Measurements from ENCODE around the gene LNX2. TPM values are rescaled to one million over a fixed set of nuclear protein-coding genes. Genes with fewer than 3 reads are reported as not detected.

Gene LNX2
- total RNA-seq, 1 experiment from 2014 or later: 12.1 TPM

DNA sequence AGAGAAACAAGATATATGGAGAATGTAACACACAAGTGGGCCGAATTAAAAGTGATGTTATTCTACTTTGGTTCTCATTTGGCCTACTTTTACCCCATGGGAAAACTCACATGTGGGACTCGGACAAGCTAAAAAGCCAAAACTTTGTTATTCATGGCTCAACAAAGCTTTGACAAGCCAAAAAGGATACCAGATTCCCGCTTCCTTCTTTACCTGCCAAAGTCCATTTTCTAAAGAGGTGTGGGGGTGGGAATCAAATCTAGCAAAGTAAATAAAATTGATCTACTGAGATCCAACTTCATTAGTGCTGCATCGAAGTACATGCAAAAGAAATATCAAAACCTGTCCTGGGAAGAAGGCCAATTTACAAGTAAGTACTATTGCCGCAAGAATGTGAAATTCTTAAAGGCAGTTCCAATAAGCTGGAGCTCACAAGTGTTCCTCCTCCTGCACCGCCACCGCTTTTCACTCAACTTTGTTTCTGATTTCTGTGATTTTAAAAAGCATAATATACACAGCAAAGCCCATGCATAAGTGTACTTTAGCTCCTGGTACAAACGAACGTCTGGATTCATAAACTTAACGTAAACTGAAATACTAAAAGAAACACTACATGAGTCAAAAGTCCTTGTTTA, 1.1 kb downstream of the LNX2 start:
- DNase-seq (ENCODE audit: low read depth, low spot score) (no peak), ATAC-seq (no peak)
- intact Hi-C loops (cut with micrococcal nuclease): no loop called here
- TSS peak; percentile 63 for BruUV-seq (replicated peaks)
- Histone ChIP-seq H3K79me2 (ENCODE audit: insufficient read depth, low read length) (peaks cover 82% of the 10 kb centered on the region), H3K9ac (ENCODE audit: low read length) (peak overlapping the region; percentile 97), H3K36me3 (ENCODE audit: control insufficient read depth in 1 of 2, insufficient read depth in 2 of 2, low read length in 2 of 2) (peaks cover 5 to 24% of the 10 kb centered on the region in 2 experiments; a peak in 3 of 4 replicates), H3K4me3 (replicated peaks in 1 of 2; ENCODE audit: low read depth in 1 of 2, low read length in 2 of 2) (peak overlapping the region; percentile 85 to 96), H4K20me1 (ENCODE audit: insufficient read depth) (no peaks in the 10 kb centered on the region), H2AFZ (ENCODE audit: low read depth, low read length, poor library complexity, severe bottlenecking) (no peak overlapping the region), H3K9me3 (ENCODE audit: control insufficient read depth in 1 of 2, insufficient read depth in 1 of 2, low read depth in 1 of 2, low read length in 2 of 2) (0 out of 4 replicates have a peak, but pooled peaks cover 0 to 7% of the 10 kb centered on the region in 2 experiments), H3K9me2 (ENCODE audit: insufficient read depth) (no peaks in the 10 kb centered on the region), H3K4me2 (ENCODE audit: low read length) (peak overlapping the region; percentile 91), H3K4me1 (ENCODE audit: control insufficient read depth in 1 of 2, insufficient read depth in 2 of 2, low read length in 2 of 2) (peaks cover 12 to 23% of the 10 kb centered on the region in 2 experiments), H3K27ac (ENCODE audit: low read depth, low read length) (peak overlapping the region; percentile 99), H3K27me3 (ENCODE audit: insufficient read depth, low read length) (no peaks in the 10 kb centered on the region)
- POLR2A ChIA-PET: interaction anchor here (1.9 kb wide), 1 partner anchor 13 kb away, joined by 4 read pairs; no protein-coding TSS in a partner anchor
- no peak for TF ChIP-seq POLR2A (IDR thresholded peaks at IDR 0.05; ENCODE audit: borderline replicate concordance, extremely low read depth, insufficient read depth, insufficient read length)
- no peak for TF ChIP-seq ZNF274 (IDR thresholded peaks at IDR 0.05; ENCODE audit: low read depth, low read length)
- TF ChIP-seq, protein P1, sequence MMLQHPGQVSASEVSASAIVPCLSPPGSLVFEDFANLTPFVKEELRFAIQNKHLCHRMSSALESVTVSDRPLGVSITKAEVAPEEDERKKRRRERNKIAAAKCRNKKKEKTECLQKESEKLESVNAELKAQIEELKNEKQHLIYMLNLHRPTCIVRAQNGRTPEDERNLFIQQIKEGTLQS (IDR thresholded peaks at IDR 0.05): no peak
- TF ChIP-seq, protein P2, sequence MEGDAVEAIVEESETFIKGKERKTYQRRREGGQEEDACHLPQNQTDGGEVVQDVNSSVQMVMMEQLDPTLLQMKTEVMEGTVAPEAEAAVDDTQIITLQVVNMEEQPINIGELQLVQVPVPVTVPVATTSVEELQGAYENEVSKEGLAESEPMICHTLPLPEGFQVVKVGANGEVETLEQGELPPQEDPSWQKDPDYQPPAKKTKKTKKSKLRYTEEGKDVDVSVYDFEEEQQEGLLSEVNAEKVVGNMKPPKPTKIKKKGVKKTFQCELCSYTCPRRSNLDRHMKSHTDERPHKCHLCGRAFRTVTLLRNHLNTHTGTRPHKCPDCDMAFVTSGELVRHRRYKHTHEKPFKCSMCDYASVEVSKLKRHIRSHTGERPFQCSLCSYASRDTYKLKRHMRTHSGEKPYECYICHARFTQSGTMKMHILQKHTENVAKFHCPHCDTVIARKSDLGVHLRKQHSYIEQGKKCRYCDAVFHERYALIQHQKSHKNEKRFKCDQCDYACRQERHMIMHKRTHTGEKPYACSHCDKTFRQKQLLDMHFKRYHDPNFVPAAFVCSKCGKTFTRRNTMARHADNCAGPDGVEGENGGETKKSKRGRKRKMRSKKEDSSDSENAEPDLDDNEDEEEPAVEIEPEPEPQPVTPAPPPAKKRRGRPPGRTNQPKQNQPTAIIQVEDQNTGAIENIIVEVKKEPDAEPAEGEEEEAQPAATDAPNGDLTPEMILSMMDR (IDR thresholded peaks at IDR 0.05 in 2 of 3, conservative IDR thresholded peaks at IDR 0.05 in 1 of 3; ENCODE audit: borderline replicate concordance in 1 of 3, insufficient read depth in 1 of 3, low read depth in 2 of 3, low read length in 2 of 3): no peak
- CTCF ChIA-PET: interaction anchor here (2.8 kb wide), 1 partner anchor 86 kb away, joined by 9 read pairs; no protein-coding TSS in a partner anchor
- RAD21 ChIA-PET (ENCODE audit: low non-redundant PET in 1 of 2, low total read pairs in 2 of 2, uncharacterized antibody in 2 of 2, unreplicated experiment in 2 of 2): no interaction called here

DNA sequence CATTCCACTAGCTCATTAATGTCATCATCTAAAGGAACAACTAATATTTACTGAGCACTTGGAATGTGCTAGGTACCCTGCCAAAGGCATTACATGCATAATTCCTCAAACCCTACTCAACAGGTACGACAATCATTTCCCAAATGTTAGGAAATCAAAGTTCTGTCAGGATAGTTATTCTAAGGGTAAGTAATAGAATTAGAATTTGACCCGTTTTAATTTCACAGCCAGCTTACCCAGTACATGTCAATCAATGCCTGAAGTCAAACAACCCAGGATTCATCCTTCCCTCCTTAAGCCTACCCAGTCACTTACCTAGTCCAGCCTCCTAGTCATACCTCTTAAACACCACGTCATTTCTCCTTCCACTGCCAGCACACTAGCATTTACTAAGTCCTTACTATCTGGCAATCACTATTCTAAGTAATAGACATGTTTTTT, 2.4 kb downstream of the LNX2 start:
- no peak overlapping the region for H3K27ac ChIP-seq (ENCODE audit: low read depth, low read length)
- H3K9me2 ChIP-seq (ENCODE audit: insufficient read depth): no peaks in the 10 kb centered on the region
- H4K20me1 ChIP-seq (ENCODE audit: insufficient read depth): no peaks in the 10 kb centered on the region
- H3K9me3 ChIP-seq (ENCODE audit: control insufficient read depth in 1 of 2, insufficient read depth in 1 of 2, low read depth in 1 of 2, low read length in 2 of 2): 0 out of 4 replicates have a peak, but pooled peaks cover 0 to 9% of the 10 kb centered on the region in 2 experiments
- RAD21 ChIA-PET (ENCODE audit: low non-redundant PET in 1 of 2, low total read pairs in 2 of 2, uncharacterized antibody in 2 of 2, unreplicated experiment in 2 of 2): no interaction called here
- H3K36me3 ChIP-seq (ENCODE audit: control insufficient read depth in 1 of 2, insufficient read depth in 2 of 2, low read length in 2 of 2): peaks cover 0 to 11% of the 10 kb centered on the region in 2 experiments; a peak in 1 of 4 replicates
- no peak overlapping the region for H3K9ac ChIP-seq (ENCODE audit: low read length)
- H2AFZ ChIP-seq (ENCODE audit: low read depth, low read length, poor library complexity, severe bottlenecking): no peak overlapping the region
- CTCF ChIA-PET: interaction anchor here (2.8 kb wide), 1 partner anchor 85 kb away, joined by 9 read pairs; no protein-coding TSS in a partner anchor
- no peak overlapping the region for H3K4me2 ChIP-seq (ENCODE audit: low read length)
- no peak overlapping the region for H3K4me3 ChIP-seq (replicated peaks in 1 of 2; ENCODE audit: low read depth in 1 of 2, low read length in 2 of 2)
- H3K79me2 ChIP-seq (ENCODE audit: insufficient read depth, low read length): peaks cover 80% of the 10 kb centered on the region
- ATAC-seq (no peak), DNase-seq (ENCODE audit: low read depth, low spot score) (no peak)
- POLR2A ChIA-PET: no interaction called here
- H3K27me3 ChIP-seq (ENCODE audit: insufficient read depth, low read length): no peaks in the 10 kb centered on the region
- intact Hi-C loops (cut with micrococcal nuclease): no loop called here
- no TSS peak for BruUV-seq (replicated peaks)
- TF ChIP-seq EZH2phosphoT487 (IDR thresholded peaks at IDR 0.05; ENCODE audit: borderline replicate concordance) (no peak), ZNF274 (IDR thresholded peaks at IDR 0.05; ENCODE audit: low read depth, low read length) (no peak), CBX3 (IDR thresholded peaks at IDR 0.05; ENCODE audit: low read depth) (no peak), JUND (IDR thresholded peaks at IDR 0.05) (no peak), POLR2A (IDR thresholded peaks at IDR 0.05; ENCODE audit: borderline replicate concordance, extremely low read depth, insufficient read depth, insufficient read length) (no peak), FOSL1 (IDR thresholded peaks at IDR 0.05; ENCODE audit: low read depth) (no peak)
- peaks cover 8 to 19% of the 10 kb centered on the region in 2 experiments for H3K4me1 ChIP-seq (ENCODE audit: control insufficient read depth in 1 of 2, insufficient read depth in 2 of 2, low read length in 2 of 2)
